Uterus (tissue), 4 donors: ENCODE results near the gene LAPTM5. TPM values are rescaled to one million over a fixed set of nuclear protein-coding genes. Genes with fewer than 3 reads are reported as not detected.

Experiments used
- DNase-seq, 2 donors: peaks; one replicate each; pipeline ENCODE4 v3.0.0-alpha.2; 2019 to 2020
- H3K27ac ChIP-seq, 2 donors: fragments of 200-600 bp; sonication (generic); 1 replicate in 1 of 2; 2 replicates in 1 of 2; pipeline ENCODE4 v1.5.1; 2016 to 2018
- H3K27me3 ChIP-seq, 2 donors: fragments of 200-600 bp; sonication (generic); one replicate each; pipeline ENCODE4 v1.5.1; 2018 to 2019; ENCODE audit warnings: control low read depth in 1 of 2
- H3K36me3 ChIP-seq, 2 donors: fragments of 200-600 bp; sonication (generic); one replicate each; pipeline ENCODE4 v1.5.1; 2019; ENCODE audit warnings: control low read depth in 1 of 2
- H3K4me1 ChIP-seq, 2 donors: fragments of 200-600 bp; sonication (generic); one replicate each; pipeline ENCODE4 v1.5.1; 2018 to 2019; ENCODE audit warnings: control low read depth in 1 of 2
- H3K4me3 ChIP-seq, 2 donors: fragments of 200-600 bp; sonication (generic); 1 replicate in 1 of 2; 2 replicates in 1 of 2; pipeline ENCODE4 v1.5.1; 2018 to 2019; ENCODE audit warnings: mild to moderate bottlenecking in 1 of 2
- H3K9me3 ChIP-seq, 2 donors: fragments of 200-600 bp; sonication (generic); one replicate each; pipeline ENCODE4 v1.5.1; 2019; ENCODE audit warnings: control low read depth in 1 of 2
- POLR2A ChIP-seq, 2 donors: fragments of 450-650 bp; IDR thresholded peaks; one replicate each; pipeline ENCODE4 v1.6.1; 2016; ENCODE audit warnings: antibody characterized with exemption in 2 of 2, mild to moderate bottlenecking in 1 of 2, moderate library complexity in 1 of 2
- intact Hi-C: fragments of 100-400 bp; cut with DNase I; formaldehyde crosslinking; loops from one replicate; pipeline ENCODE4 v1.15.1; 2023; ENCODE audit warnings: low total_unique reads
- total RNA-seq, 4 donors: library from RNA; depleted of rRNA in 3 of 4; stranded (reverse); fragments of >200 nt in 3 of 4; gene quantifications; one replicate each; pipeline versions ENCODE4 v1.1.0 to v1.2.4, GENCODE V29; 2014 to 2023
- TF ChIP-seq, protein P1 (sequence below), 4 experiments: fragments of 200-600 bp in 2 of 4; fragments of 450-650 bp in 2 of 4; sonication (generic) in 2 of 4; IDR thresholded peaks; one replicate each; pipeline ENCODE4 v1.5.1; 2016 to 2019; ENCODE audit warnings: antibody characterized with exemption in 4 of 4, mild to moderate bottlenecking in 2 of 4, moderate library complexity in 1 of 4
- donor health status: DM: yes; HTN: yes; CAD: no.

The LAPTM5 gene
- total RNA-seq, 4 donors from 2014 or later, result 6.1 to 76.8 (median 15.8) TPM

DNA sequence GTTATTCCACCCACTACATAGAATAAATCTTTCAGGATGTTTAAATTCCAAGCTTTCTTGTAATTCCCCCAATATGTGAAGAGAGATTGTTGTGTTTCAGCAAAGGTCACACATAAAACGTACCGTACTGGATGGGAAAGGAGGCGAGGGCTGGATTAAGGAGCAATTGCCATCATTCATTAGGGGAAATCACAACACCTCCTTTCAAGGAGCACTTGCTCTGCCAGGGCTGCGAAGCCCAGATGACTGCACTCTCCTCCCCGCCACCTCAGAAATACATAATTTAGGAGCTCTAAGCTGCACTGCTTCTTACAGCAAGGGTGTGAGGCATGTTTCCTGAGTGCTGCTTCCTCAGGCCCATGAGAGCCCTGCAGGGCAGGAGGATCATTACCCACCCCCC, 63.8 kb downstream of the LAPTM5 start:
- intact Hi-C loops, result no loop called here
- DNase-seq, result peak in 1 of 2 donors; percentile 61
- Histone ChIP-seq H3K36me3 (no peaks in the 10 kb centered on the region), H3K4me1 (peaks cover 29 to 45% of the 10 kb centered on the region in 2 donors), H3K27ac (peak overlapping the region; percentile 89 to 90), H3K9me3 (no peaks in the 10 kb centered on the region), H3K4me3 (no peak overlapping the region), H3K27me3 (no peaks in the 10 kb centered on the region)
- no peak for TF ChIP-seq POLR2A (IDR thresholded peaks at IDR 0.05)
- TF ChIP-seq, protein P1, sequence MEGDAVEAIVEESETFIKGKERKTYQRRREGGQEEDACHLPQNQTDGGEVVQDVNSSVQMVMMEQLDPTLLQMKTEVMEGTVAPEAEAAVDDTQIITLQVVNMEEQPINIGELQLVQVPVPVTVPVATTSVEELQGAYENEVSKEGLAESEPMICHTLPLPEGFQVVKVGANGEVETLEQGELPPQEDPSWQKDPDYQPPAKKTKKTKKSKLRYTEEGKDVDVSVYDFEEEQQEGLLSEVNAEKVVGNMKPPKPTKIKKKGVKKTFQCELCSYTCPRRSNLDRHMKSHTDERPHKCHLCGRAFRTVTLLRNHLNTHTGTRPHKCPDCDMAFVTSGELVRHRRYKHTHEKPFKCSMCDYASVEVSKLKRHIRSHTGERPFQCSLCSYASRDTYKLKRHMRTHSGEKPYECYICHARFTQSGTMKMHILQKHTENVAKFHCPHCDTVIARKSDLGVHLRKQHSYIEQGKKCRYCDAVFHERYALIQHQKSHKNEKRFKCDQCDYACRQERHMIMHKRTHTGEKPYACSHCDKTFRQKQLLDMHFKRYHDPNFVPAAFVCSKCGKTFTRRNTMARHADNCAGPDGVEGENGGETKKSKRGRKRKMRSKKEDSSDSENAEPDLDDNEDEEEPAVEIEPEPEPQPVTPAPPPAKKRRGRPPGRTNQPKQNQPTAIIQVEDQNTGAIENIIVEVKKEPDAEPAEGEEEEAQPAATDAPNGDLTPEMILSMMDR (IDR thresholded peaks at IDR 0.05), result no peak

DNA sequence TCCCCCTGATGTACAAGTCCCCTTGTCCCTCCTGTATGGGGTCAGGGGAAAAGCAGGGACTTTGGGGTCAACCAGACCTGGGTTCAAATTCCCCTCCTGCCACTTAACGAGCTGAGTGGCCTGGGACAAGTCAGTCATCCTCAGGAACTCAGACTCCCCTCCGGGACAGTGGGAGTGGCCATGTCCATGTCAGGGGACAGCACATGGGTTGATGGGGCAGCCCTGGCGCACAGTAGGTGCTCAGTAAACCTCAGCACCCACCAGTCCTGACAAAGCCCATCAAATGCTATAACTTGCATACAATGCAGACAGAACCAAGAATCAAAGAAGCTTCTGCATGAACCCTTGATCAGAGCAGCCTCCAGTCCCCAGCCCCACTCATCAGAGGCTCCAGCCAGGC, 64.2 kb downstream of the LAPTM5 start:
- TF ChIP-seq POLR2A (IDR thresholded peaks at IDR 0.05), result no peak
- TF ChIP-seq, protein P1 (IDR thresholded peaks at IDR 0.05), result no peak
- peaks cover 29 to 44% of the 10 kb centered on the region in 2 donors for H3K4me1 ChIP-seq
- no peak overlapping the region for H3K4me3 ChIP-seq
- intact Hi-C loops, result no loop called here
- no peaks in the 10 kb centered on the region for H3K27me3 ChIP-seq
- H3K27ac ChIP-seq, result peak overlapping the region; percentile 89 to 90
- no peaks in the 10 kb centered on the region for H3K36me3 ChIP-seq
- no peaks in the 10 kb centered on the region for H3K9me3 ChIP-seq
- DNase-seq, result peak in 1 of 2 donors; percentile 17

DNA sequence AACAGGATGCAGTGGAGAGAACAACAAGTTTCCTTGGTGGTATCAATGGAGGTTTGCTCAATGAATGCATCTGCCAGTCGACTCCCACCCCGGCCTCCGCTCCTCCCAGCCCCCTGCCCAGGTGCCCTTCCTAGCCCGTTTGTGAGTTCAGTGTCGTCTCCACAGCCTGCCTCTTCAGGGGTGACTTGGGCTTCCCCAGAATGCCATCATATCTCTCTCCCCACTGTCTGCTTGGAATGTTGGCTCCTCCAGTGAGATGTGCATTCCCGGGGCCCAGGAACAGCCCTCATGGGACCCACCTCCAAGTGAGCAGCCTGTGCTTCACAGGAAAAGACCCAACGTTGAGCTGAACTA, 64.6 kb downstream of the LAPTM5 start:
- H3K4me1 ChIP-seq, result peaks cover 29 to 40% of the 10 kb centered on the region in 2 donors
- intact Hi-C loops, result no loop called here
- no peaks in the 10 kb centered on the region for H3K9me3 ChIP-seq
- H3K4me3 ChIP-seq, result no peak overlapping the region
- no peaks in the 10 kb centered on the region for H3K27me3 ChIP-seq
- DNase-seq, result peak in 1 of 2 donors; percentile 13
- TF ChIP-seq, protein P1 (IDR thresholded peaks at IDR 0.05), result no peak
- no peak for TF ChIP-seq POLR2A (IDR thresholded peaks at IDR 0.05)
- no peaks in the 10 kb centered on the region for H3K36me3 ChIP-seq
- H3K27ac ChIP-seq, result peak overlapping the region in 1 of 2 donors; percentile 90

DNA sequence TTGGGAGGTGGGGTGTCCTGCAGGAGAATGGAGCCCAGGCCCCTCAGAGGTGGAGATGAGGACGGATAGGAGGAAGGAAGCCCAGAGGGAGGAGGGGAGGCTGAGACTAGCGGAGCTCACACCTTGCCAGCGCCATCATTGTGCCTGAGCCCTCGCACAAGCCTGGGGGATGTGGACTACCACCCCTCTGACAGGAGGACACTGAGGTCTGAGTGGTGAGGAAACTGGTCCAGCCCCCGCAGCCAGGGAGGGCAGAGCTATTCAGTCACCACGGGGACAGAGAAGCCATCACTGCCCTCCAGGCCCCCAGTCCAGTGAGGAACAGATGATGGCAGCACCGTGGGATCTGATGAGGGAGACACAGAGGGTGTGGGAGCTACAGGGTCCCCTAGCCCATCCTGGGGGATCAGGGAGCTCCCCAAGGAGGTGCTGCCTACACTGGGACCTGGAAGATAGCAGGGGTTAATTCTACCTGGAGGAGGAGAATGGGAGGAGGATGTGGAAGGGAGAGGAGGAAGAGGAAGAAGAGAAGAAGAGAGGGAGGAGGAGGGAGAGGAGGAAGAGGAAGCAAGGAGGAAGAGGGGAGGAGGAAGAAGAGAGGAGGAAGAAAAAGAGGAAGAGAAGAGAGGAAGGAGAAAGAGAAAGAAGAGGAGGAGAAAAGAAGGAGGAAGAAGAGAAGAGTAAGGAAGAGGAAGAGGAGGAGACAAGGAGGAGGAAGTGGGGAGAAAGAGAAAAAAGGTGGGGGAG, 65.2 kb downstream of the LAPTM5 start:
- DNase-seq, result peak in 1 of 2 donors; percentile 13
- TF ChIP-seq, protein P1 (IDR thresholded peaks at IDR 0.05), result no peak
- TF ChIP-seq POLR2A (IDR thresholded peaks at IDR 0.05), result no peak

DNA sequence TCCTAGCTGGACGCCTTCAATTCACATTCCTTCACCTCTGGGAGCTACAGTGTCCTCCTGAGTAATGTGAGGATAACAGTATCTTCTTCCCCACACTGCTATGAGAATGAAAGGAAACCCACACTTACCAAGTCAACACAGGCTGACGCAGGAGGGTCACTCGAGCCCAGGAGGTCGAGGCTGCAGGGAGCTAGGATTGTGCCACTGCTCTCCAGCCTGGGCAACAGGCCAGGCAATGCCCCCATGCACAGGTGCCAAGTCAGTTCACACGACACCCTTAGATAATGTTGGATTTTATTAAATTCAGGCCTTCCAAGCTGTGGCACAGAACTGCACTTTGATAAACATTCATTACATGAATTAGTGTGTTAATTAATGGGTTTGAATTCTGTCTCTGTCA, 66.1 kb downstream of the LAPTM5 start:
- no peaks in the 10 kb centered on the region for H3K27me3 ChIP-seq
- H3K9me3 ChIP-seq, result no peaks in the 10 kb centered on the region
- DNase-seq, result peak in 1 of 2 donors; percentile 14
- peak overlapping the region in 1 of 2 donors; percentile 90 for H3K27ac ChIP-seq
- intact Hi-C loops, result no loop called here
- no peak overlapping the region for H3K4me3 ChIP-seq
- TF ChIP-seq POLR2A (IDR thresholded peaks at IDR 0.05), result no peak
- TF ChIP-seq, protein P1 (IDR thresholded peaks at IDR 0.05), result no peak
- peaks cover 23 to 31% of the 10 kb centered on the region in 2 donors for H3K4me1 ChIP-seq
- H3K36me3 ChIP-seq, result no peaks in the 10 kb centered on the region

More for the DNA sequence above, 65.2 kb downstream of the LAPTM5 start:
- intact Hi-C loops, result no loop called here
- Histone ChIP-seq H3K27ac (peak overlapping the region in 1 of 2 donors; percentile 90), H3K36me3 (no peaks in the 10 kb centered on the region), H3K4me1 (peaks cover 26 to 36% of the 10 kb centered on the region in 2 donors), H3K9me3 (no peaks in the 10 kb centered on the region), H3K4me3 (no peak overlapping the region), H3K27me3 (no peaks in the 10 kb centered on the region)
